NCI-H226 (cell line): ENCODE data around the gene DMWD.
A peak's percentile ranks its signal among the peaks of the same experiment; 100 is the strongest.

Experiments
- DNase-seq: peaks from one replicate; pipeline ENCODE4 v3.0.0-alpha.2; 2015

DMWD gene

GRCh38 chr19:45792470-45793177, at the start of gene DMWD:
Gene DMWD (minus strand): TSS chr19:45792845. CDS start chr19:45792756, 89 bp downstream.
- DNase-seq = peak; percentile 93

GRCh38 chr19:45842198-45842597, 49.6 kb upstream of the DMWD start:
- DNase-seq = no peak

GRCh38 chr19:45834970-45835369, 42.3 kb upstream of the DMWD start:
- no peak for DNase-seq

GRCh38 chr19:45828945-45829344, 36.3 kb upstream of the DMWD start:
- no peak for DNase-seq

- DNase-seq = no peak
Measured at GRCh38 chr19:45828523-45828922, 35.9 kb upstream of the DMWD start.

GRCh38 chr19:45827459-45828093, 34.9 kb upstream of the DMWD start:
- no peak for DNase-seq

- no peak for DNase-seq
Measured at GRCh38 chr19:45826934-45827333, 34.3 kb upstream of the DMWD start.

- no peak for DNase-seq
Measured at GRCh38 chr19:45825917-45826893, 33.6 kb upstream of the DMWD start.

- no peak for DNase-seq
Measured at GRCh38 chr19:45825263-45825605, 32.6 kb upstream of the DMWD start.

- DNase-seq = no peak
Measured at GRCh38 chr19:45824531-45825262, 32.1 kb upstream of the DMWD start.

- DNase-seq = peak; percentile 61
Measured at GRCh38 chr19:45824041-45824471, 31.4 kb upstream of the DMWD start.

GRCh38 chr19:45823182-45823581, 30.5 kb upstream of the DMWD start:
- no peak for DNase-seq

- no peak for DNase-seq
Measured at GRCh38 chr19:45822716-45823115, 30.1 kb upstream of the DMWD start.

GRCh38 chr19:45821570-45821969, 28.9 kb upstream of the DMWD start:
- DNase-seq = no peak

- DNase-seq = no peak
Measured at GRCh38 chr19:45821103-45821521, 28.5 kb upstream of the DMWD start.

GRCh38 chr19:45820413-45821102, 27.9 kb upstream of the DMWD start:
- no peak for DNase-seq

GRCh38 chr19:45819769-45820168, 27.1 kb upstream of the DMWD start:
- DNase-seq = no peak

GRCh38 chr19:45817725-45818301, 25.2 kb upstream of the DMWD start:
- DNase-seq = peak; percentile 33

GRCh38 chr19:45817010-45817724, 24.5 kb upstream of the DMWD start:
- peak; percentile 76 for DNase-seq

GRCh38 chr19:45816236-45817009, 23.8 kb upstream of the DMWD start:
- DNase-seq = no peak
